ENCODE results near the gene TBC1D5. TPM values are rescaled to one million over a fixed set of nuclear protein-coding genes. Genes with fewer than 3 reads are reported as not detected.

TBC1D5 gene
- total RNA-seq, 1 experiment from 2014 or later, result 38.3 TPM

- H3K4me3 Mint-ChIP-seq (ENCODE audit: low read depth, unreplicated experiment), result no peak overlapping the region
- H3K27me3 Mint-ChIP-seq (ENCODE audit: unreplicated experiment), result no peaks in the 10 kb centered on the region
- DNase-seq, result no peak
- BruUV-seq (replicated peaks), result no TSS peak
- CTCF ChIA-PET, result no interaction called here
- intact Hi-C loops (cut with micrococcal nuclease; ENCODE audit: unreplicated experiment), result no loop called here
- H3K36me3 Mint-ChIP-seq (ENCODE audit: insufficient read depth, unreplicated experiment), result no peaks in the 10 kb centered on the region
- H3K4me1 Mint-ChIP-seq (ENCODE audit: low read depth, unreplicated experiment), result no peaks in the 10 kb centered on the region
- peaks cover 3% of the 10 kb centered on the region for H3K9me3 Mint-ChIP-seq (ENCODE audit: low read depth, unreplicated experiment)
- TF ChIP-seq, protein P1, sequence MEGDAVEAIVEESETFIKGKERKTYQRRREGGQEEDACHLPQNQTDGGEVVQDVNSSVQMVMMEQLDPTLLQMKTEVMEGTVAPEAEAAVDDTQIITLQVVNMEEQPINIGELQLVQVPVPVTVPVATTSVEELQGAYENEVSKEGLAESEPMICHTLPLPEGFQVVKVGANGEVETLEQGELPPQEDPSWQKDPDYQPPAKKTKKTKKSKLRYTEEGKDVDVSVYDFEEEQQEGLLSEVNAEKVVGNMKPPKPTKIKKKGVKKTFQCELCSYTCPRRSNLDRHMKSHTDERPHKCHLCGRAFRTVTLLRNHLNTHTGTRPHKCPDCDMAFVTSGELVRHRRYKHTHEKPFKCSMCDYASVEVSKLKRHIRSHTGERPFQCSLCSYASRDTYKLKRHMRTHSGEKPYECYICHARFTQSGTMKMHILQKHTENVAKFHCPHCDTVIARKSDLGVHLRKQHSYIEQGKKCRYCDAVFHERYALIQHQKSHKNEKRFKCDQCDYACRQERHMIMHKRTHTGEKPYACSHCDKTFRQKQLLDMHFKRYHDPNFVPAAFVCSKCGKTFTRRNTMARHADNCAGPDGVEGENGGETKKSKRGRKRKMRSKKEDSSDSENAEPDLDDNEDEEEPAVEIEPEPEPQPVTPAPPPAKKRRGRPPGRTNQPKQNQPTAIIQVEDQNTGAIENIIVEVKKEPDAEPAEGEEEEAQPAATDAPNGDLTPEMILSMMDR (IDR thresholded peaks at IDR 0.05; ENCODE audit: unreplicated experiment), result no peak
- no peak overlapping the region for H3K27ac Mint-ChIP-seq (ENCODE audit: unreplicated experiment)
These were observed 522.8 kb downstream of the TBC1D5 start for GRCh38 chr3:17219593-17219992.

DNA sequence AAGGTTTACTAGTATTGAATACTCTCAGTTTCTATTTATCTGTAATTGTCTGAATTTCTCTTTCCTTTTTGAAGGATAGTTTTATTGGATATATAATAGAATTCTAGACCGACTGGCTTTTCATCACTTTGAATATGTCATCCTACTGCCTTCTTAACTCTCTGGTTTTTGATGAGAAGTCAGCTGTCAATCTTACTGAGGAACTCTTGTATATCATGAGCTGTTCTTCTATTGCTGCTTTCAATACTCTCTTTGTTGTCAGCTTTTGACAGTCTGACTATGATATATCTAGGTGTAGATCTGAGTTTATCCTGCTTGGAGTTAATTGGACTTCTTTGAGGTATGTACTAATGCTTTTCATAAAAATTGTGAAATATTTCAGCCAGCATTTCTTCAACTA lies 523.8 kb downstream of the TBC1D5 start:
- TF ChIP-seq, protein P1 (IDR thresholded peaks at IDR 0.05; ENCODE audit: unreplicated experiment), result no peak
- CTCF ChIA-PET, result no interaction called here
- intact Hi-C loops (cut with micrococcal nuclease; ENCODE audit: unreplicated experiment), result no loop called here
- H3K36me3 Mint-ChIP-seq (ENCODE audit: insufficient read depth, unreplicated experiment), result no peaks in the 10 kb centered on the region
- H3K9me3 Mint-ChIP-seq (ENCODE audit: low read depth, unreplicated experiment), result peaks cover 3% of the 10 kb centered on the region
- no peaks in the 10 kb centered on the region for H3K4me1 Mint-ChIP-seq (ENCODE audit: low read depth, unreplicated experiment)
- H3K27ac Mint-ChIP-seq (ENCODE audit: unreplicated experiment), result no peak overlapping the region
- H3K27me3 Mint-ChIP-seq (ENCODE audit: unreplicated experiment), result no peaks in the 10 kb centered on the region
- no TSS peak for BruUV-seq (replicated peaks)
- no peak for DNase-seq
- H3K4me3 Mint-ChIP-seq (ENCODE audit: low read depth, unreplicated experiment), result no peak overlapping the region

DNA sequence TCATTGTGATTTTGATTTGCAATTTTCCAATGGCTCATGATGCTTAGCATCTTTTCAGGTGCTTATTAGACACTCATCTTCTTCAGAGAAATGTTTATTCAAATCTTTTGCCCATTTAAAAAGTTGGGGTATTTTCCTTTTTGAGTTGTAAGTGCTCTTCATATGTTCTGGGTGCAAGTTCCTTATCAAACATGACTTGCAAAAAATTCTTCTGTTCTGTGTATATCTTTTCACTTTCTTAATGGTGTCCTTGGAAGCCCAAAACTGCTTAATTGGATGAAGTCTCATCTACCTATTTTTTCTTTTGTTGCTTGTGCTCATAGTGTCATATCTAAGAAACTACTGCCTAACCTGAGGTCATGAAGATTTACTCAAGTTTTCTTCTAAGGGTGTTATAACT lies 524.8 kb downstream of the TBC1D5 start:
- intact Hi-C loops (cut with micrococcal nuclease; ENCODE audit: unreplicated experiment), result no loop called here
- DNase-seq, result no peak
- Mint-ChIP-seq H3K4me3 (ENCODE audit: low read depth, unreplicated experiment) (no peak overlapping the region), H3K4me1 (ENCODE audit: low read depth, unreplicated experiment) (no peaks in the 10 kb centered on the region), H3K27ac (ENCODE audit: unreplicated experiment) (no peak overlapping the region), H3K36me3 (ENCODE audit: insufficient read depth, unreplicated experiment) (no peaks in the 10 kb centered on the region), H3K9me3 (ENCODE audit: low read depth, unreplicated experiment) (peaks cover 3% of the 10 kb centered on the region), H3K27me3 (ENCODE audit: unreplicated experiment) (no peaks in the 10 kb centered on the region)
- CTCF ChIA-PET, result no interaction called here
- no TSS peak for BruUV-seq (replicated peaks)
- TF ChIP-seq, protein P1 (IDR thresholded peaks at IDR 0.05; ENCODE audit: unreplicated experiment), result no peak

- no peak for DNase-seq
- BruUV-seq (replicated peaks), result no TSS peak
- Mint-ChIP-seq H3K27me3 (ENCODE audit: unreplicated experiment) (no peaks in the 10 kb centered on the region), H3K36me3 (ENCODE audit: insufficient read depth, unreplicated experiment) (no peaks in the 10 kb centered on the region), H3K9me3 (ENCODE audit: low read depth, unreplicated experiment) (peaks cover 3% of the 10 kb centered on the region), H3K4me3 (ENCODE audit: low read depth, unreplicated experiment) (no peak overlapping the region), H3K4me1 (ENCODE audit: low read depth, unreplicated experiment) (no peaks in the 10 kb centered on the region), H3K27ac (ENCODE audit: unreplicated experiment) (no peak overlapping the region)
- TF ChIP-seq, protein P1 (IDR thresholded peaks at IDR 0.05; ENCODE audit: unreplicated experiment), result no peak
- intact Hi-C loops (cut with micrococcal nuclease; ENCODE audit: unreplicated experiment), result no loop called here
- CTCF ChIA-PET, result no interaction called here
These were observed 529.3 kb downstream of the TBC1D5 start for GRCh38 chr3:17213102-17213501.

GRCh38 chr3:17207979-17208378 lies 534.5 kb downstream of the TBC1D5 start:
- no peaks in the 10 kb centered on the region for H3K36me3 Mint-ChIP-seq (ENCODE audit: insufficient read depth, unreplicated experiment)

More at GRCh38 chr3:17207979-17208378, 534.5 kb downstream of the TBC1D5 start:
- CTCF ChIA-PET, result no interaction called here
- intact Hi-C loops (cut with micrococcal nuclease; ENCODE audit: unreplicated experiment), result no loop called here
- TF ChIP-seq, protein P1 (IDR thresholded peaks at IDR 0.05; ENCODE audit: unreplicated experiment), result no peak
- DNase-seq, result no peak
- H3K27ac Mint-ChIP-seq (ENCODE audit: unreplicated experiment), result no peak overlapping the region
- BruUV-seq (replicated peaks), result no TSS peak
- no peak overlapping the region for H3K4me3 Mint-ChIP-seq (ENCODE audit: low read depth, unreplicated experiment)
- H3K27me3 Mint-ChIP-seq (ENCODE audit: unreplicated experiment), result no peaks in the 10 kb centered on the region
- H3K9me3 Mint-ChIP-seq (ENCODE audit: low read depth, unreplicated experiment), result peaks cover 2% of the 10 kb centered on the region
- no peaks in the 10 kb centered on the region for H3K4me1 Mint-ChIP-seq (ENCODE audit: low read depth, unreplicated experiment)

Measured in Calu3 (cell line).